ENCODE results near the gene GRHL1.

The GRHL1 gene

GRCh38 chr2:10036095-10036884, 84.8 kb downstream of the GRHL1 start:
- in situ Hi-C loops (cut with MboI; ENCODE audit: low sequenced_read_pairs), result no loop called here

DNA sequence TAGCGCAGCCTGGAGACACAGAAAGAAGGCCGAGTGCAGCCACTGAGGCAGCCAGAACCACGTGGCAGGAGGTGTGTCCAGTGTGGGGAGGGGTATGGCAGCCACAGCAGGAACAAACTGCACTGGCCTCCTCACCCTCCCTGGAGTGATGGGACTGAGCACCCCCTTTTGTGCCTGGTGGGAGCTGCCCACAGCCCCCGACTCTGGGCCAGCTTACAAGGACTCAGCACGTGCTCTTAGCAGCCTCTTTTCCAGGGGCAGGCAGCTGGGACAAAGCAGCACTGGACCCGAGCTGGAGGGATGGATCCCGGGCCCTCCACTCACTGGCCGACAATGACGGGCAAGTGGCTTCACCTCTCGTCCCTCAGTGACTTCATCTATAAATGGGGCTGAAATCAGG, 86.6 kb downstream of the GRHL1 start:
- in situ Hi-C loops (cut with MboI; ENCODE audit: low sequenced_read_pairs), result no loop called here

DNA sequence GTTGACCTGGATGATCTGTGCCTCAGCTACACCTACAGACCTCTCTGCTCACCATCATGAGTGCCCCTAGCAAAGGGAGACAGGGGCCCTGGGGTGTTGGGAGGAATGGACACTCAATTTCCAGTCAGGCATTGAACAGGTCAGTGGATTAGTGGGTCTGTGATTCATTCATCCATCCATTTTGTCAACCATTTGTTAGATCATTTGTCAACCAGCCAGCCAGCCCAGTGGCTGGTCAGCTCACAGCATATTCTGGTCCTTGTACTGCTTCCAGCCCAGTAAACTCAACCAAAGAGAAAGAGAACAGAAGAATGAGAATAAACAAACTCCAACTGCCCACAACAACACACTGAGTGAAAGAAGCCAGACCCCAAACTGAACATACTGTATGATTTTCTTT, 87.2 kb downstream of the GRHL1 start:
- in situ Hi-C loops (cut with MboI; ENCODE audit: low sequenced_read_pairs), result no loop called here

DNA sequence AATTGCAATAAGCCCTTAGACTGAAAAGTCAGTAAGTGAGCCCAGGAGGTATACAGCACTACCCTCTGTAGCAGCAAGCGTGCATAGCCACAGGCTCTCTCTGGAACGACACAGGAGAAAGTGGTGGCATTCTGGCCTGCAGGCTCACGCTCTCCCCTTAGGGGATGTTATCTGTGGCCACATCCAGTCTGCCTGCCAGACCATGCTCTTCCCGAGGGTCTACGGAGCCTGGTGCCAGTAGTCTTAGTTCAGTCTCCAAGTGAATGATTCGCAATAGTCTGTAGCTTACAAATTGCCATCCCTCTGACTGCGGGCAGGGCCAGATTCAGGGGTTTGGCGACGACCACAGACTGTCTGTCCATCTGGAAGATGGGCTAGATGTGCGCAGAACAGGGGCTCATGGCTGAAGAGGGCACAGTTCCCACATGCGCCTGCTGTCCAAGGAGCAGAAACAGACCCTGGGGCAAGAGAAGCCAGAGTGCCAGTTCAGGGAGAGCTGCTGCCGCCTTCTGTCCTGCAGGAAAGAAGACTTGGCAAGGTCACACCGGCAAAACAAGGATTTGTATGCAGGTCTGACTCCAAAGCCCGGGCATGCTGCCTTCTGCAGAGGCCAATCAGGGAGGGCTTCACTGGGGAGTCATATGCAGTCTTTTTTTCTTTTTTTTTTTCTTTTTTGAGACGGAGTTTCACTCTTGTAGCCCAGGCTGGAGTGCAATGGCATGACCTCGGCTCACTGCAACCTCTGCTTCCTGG, 88.3 kb downstream of the GRHL1 start:
- in situ Hi-C loops (cut with MboI; ENCODE audit: low sequenced_read_pairs), result no loop called here

- in situ Hi-C loops (cut with MboI; ENCODE audit: low sequenced_read_pairs), result no loop called here
Observed at GRCh38 chr2:10041711-10042110, 90.2 kb downstream of the GRHL1 start.

DNA sequence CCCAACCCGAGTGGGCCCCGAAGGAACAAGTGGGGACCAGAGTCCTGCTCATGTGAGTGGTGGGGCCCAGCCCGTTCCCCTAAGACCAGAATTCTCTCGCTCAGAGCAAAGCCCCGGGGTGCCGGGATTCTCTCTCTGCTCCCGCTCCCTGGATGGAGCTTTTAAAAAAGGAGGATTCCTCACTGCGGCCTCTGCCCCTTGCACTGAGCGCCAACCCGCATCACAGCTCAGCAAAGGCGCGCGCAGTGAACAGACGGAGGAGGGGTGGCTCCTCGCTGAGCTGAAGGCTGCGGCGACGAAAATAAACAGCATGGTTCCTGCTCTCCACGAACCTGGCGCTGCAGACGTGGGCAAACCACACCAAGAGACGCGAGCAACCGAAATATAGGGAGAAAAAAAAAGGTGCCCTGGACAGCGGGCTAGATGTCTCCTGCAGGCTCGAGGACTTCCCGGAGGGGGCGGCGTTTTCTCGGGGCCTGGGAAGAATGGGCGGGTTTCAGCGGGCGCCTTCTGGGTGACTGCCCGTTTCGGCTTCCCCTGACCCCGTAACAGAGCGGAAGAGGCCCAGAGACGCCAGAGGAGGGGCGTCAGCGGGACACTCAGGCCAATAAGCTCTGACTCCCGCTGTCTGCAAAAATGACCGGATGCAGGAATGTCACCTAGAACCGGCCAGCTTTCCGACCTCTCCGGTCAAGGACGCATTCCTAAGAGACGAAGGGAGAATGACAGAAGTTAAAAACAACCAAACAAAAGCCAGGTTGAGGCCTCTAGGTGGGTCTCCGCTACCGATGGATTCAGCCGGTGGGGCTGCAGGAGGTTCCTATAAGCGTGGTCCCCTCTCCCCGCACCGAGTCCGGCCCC, 91.0 kb downstream of the GRHL1 start:
- in situ Hi-C loops (cut with MboI; ENCODE audit: low sequenced_read_pairs), result no loop called here

DNA sequence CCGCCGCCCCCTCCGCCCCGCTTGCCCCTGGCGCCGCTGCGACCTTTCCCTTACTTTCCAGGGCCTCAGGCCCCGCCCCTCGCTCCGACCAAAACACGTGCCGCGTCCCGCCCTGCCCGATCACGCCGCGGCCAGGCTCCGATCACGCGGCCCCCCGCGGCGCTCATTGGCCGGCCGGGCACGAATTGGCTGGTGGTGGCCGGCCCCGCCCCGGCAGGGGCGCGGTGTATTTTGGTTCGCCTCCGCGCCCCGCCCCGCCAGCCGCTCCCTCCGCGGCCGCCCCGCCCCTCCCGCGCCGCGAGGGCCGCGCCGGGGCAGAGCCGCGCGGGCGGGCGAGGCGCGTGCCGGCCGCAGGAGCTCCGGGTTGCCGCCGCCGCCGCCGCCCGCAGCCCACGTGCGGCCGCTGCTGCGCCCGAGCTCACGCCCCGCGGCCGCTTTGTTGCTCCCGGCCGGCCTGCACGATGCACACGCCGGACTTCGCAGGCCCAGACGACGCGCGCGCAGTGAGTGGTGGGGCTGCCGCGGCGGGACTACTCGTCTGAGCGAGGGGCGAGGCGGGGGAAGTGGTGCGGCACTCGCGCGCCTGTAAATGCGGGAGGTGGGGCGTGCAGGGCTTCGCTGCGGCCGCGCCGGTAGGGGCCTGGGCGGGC, 91.9 kb downstream of the GRHL1 start, which contains the start of gene KLF11:
Gene KLF11, plus strand, starts transcription at position 295 of the 650 bp plus-strand sequence. Its CDS starts 167 bp downstream, at position 462.
- in situ Hi-C loops (cut with MboI; ENCODE audit: low sequenced_read_pairs), result no loop called here

- in situ Hi-C loops (cut with MboI; ENCODE audit: low sequenced_read_pairs), result no loop called here
Observed at GRCh38 chr2:10043906-10044601, 92.6 kb downstream of the GRHL1 start.

GRCh38 chr2:10045561-10046355, 94.3 kb downstream of the GRHL1 start:
- in situ Hi-C loops (cut with MboI; ENCODE audit: low sequenced_read_pairs), result no loop called here

GRCh38 chr2:10046931-10047330, 95.4 kb downstream of the GRHL1 start:
- in situ Hi-C loops (cut with MboI; ENCODE audit: low sequenced_read_pairs), result no loop called here

- in situ Hi-C loops (cut with MboI; ENCODE audit: low sequenced_read_pairs), result no loop called here
Observed at GRCh38 chr2:10047616-10048500, 96.4 kb downstream of the GRHL1 start.

- in situ Hi-C loops (cut with MboI; ENCODE audit: low sequenced_read_pairs), result no loop called here
Observed at GRCh38 chr2:10048501-10049171, 97.1 kb downstream of the GRHL1 start.
